Stimulated activated effector memory CD8-positive, alpha-beta T cell treated with anti-CD3 and anti-CD28 coated beads, Interleukin-12 subunit alpha, Interleukin-12 subunit beta, amount 100 ng/mL, for 72 hours (primary cell): ENCODE data around the gene ERVK3-1.
"Not testable (repeated sequence)": the region's sequence is repeated elsewhere in the genome, so short reads cannot be mapped to it uniquely, and the experiment has no call there.

Experiments used
- ATAC-seq: fragments of 150-1000 bp; cut with Tn5 transposase; 2 replicates; pipeline ENCODE4 v1.10.0; 2021
- DNase-seq, 2 donors: peaks; one replicate each; pipeline ENCODE4 v3.0.0; 2021 to 2022; ENCODE audit warnings: low spot score in 2 of 2
- H3K27ac Mint-ChIP-seq: one replicate; pipeline ENCODE4 v1.8.0; 2022; ENCODE audit warnings: mild to moderate bottlenecking, mixed read lengths
- H3K36me3 Mint-ChIP-seq: one replicate; pipeline ENCODE4 v1.8.0; 2022; ENCODE audit warnings: mild to moderate bottlenecking, mixed read lengths
- H3K4me1 Mint-ChIP-seq: one replicate; pipeline ENCODE4 v1.8.0; 2022; ENCODE audit warnings: mixed read lengths
- H3K4me3 Mint-ChIP-seq: one replicate; pipeline ENCODE4 v1.8.0; 2022; ENCODE audit warnings: mild to moderate bottlenecking, mixed read lengths
- H3K9me3 Mint-ChIP-seq: one replicate; pipeline ENCODE4 v1.8.0; 2022; ENCODE audit warnings: mixed read lengths

ERVK3-1 gene

DNA sequence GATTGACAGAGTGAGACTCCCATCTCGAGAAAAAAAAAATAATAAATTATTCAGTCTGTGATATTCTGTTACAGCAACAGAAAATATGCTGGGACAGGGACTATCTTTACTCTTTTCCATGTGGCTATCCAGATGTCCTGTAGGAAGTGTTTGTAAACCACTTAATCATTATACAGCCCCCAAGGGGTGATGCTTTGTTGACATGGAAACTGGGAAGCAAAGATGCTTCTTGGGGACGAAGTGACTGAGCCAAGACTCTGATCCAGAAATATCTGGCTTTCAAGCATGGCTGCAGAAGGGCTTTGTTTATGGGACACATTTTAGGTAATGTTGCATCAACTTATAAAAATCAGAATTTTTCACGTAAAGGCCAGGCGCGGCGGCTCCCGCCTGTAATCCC is 21.0 kb upstream of the ERVK3-1 start:
- Mint-ChIP-seq H3K36me3 (peaks cover 73% of the 10 kb centered on the region), H3K9me3 (no peaks in the 10 kb centered on the region), H3K4me1 (peaks cover 26% of the 10 kb centered on the region), H3K27ac (no peak overlapping the region), H3K4me3 (no peak overlapping the region)
- ATAC-seq (no peak), DNase-seq (no peak)

DNA sequence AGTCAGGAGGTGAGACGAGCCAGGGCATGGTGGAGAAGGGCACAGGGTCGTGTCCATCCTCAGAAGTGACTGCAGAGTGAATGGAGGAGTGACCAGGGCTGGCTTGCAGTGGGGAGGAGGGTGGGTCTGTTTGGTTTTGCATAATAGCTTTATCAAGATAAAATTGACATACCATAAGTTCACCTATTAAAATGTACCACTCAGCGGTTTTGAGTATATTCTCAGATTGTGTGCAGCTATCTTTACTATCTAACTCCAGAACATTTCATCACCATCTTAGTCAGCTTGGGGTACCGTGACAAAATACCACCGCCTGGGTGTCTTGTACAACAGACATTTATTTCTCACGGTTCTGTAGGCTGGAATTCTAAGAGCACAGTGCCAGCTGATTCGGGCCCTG is 13.2 kb upstream of the ERVK3-1 start:
- H3K36me3 Mint-ChIP-seq = peaks cover 73% of the 10 kb centered on the region
- H3K4me3 Mint-ChIP-seq = no peak overlapping the region
- ATAC-seq (no peak), DNase-seq (no peak)
- no peaks in the 10 kb centered on the region for H3K4me1 Mint-ChIP-seq
- no peak overlapping the region for H3K27ac Mint-ChIP-seq
- peaks cover 8% of the 10 kb centered on the region for H3K9me3 Mint-ChIP-seq

DNA sequence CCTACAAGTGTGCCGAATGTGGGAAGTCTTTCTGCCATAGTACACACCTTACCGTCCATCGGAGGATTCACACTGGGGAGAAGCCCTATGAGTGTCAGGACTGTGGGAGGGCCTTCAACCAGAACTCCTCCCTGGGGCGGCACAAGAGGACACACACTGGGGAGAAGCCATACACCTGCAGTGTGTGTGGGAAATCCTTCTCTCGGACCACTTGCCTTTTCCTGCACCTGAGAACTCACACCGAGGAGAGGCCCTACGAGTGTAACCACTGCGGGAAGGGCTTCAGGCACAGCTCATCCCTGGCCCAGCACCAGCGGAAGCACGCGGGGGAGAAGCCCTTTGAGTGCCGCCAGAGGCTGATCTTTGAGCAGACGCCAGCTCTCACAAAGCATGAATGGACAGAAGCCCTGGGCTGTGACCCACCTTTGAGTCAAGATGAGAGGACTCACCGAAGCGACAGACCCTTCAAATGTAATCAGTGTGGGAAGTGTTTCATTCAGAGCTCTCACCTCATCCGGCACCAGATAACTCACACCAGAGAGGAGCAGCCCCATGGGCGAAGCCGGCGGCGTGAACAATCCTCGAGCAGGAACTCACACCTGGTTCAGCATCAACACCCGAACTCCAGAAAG is 10.3 kb upstream of the ERVK3-1 start:
- Mint-ChIP-seq H3K4me3 (no peak overlapping the region), H3K4me1 (no peaks in the 10 kb centered on the region), H3K27ac (no peak overlapping the region), H3K9me3 (peaks cover 8% of the 10 kb centered on the region), H3K36me3 (peaks cover 43% of the 10 kb centered on the region)
- ATAC-seq = no peak
- no peak for DNase-seq

DNA sequence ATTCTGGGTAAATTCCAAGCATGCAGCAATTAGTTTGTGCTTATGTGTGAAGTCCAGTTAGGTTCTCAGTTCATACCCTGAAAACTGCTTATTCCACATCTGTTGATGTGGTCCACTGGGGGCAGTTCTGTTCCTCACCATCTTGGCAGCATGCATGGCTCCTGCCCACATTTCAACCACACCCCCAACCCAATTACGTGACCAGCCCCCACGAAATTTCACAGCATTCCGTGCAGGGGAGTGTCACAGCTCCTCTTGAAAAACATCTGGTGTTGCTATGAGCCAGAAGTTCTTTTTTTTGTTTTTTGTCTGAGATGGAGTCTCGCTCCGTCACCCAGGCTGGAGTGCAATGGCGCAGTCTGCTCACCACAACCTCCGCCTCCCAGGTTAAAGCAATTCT is 9.1 kb upstream of the ERVK3-1 start:
- peaks cover 8% of the 10 kb centered on the region for H3K9me3 Mint-ChIP-seq

DNA sequence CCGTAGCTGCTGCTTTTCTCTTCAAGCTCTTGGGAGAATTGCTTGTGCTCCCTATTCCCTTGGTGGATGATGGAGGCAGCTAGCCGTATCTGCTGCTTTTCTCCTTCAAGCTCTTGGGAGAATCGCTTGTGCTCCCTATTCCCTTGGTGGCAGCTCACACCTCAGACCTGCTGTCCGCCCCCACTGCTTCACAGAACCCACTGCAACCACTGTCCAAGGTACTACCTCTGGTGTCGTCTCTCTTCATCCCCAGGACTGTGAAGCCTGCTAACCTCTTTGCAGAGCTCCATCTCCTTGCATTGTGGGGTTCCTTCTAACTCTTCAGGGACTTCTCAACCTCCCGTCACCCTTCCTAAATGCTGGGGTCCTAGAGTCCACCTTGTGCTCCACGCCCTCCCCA is 4.6 kb upstream of the ERVK3-1 start:
- DNase-seq = no peak
- no peak for ATAC-seq
- Mint-ChIP-seq H3K4me3 (no peak overlapping the region), H3K4me1 (peaks cover 19% of the 10 kb centered on the region), H3K9me3 (no peaks in the 10 kb centered on the region), H3K36me3 (peaks cover 15% of the 10 kb centered on the region), H3K27ac (no peak overlapping the region)

More for the DNA sequence above, 9.1 kb upstream of the ERVK3-1 start:
- no peak overlapping the region for H3K4me3 Mint-ChIP-seq
- no peak for ATAC-seq
- no peak for DNase-seq
- H3K27ac Mint-ChIP-seq = no peak overlapping the region
- H3K4me1 Mint-ChIP-seq = peaks cover 4% of the 10 kb centered on the region
- peaks cover 35% of the 10 kb centered on the region for H3K36me3 Mint-ChIP-seq

DNA sequence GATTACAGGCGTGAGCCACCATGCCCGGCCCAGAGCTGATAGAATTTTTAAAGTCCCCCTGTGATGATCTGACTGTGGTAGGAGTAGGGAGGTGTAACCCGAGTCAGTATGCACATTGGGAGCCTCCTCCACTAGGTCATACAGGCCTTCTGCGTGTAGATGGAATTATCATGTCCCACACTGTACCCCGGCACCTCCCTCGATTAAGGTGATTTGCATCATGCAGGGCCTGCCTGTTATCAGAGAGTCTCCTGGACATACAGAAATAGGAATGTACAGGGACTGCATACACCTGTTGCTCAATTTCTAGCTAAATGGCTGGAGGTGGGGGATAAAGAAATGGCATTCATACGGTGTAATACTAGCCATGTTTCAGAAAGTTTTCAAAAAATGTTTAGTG is 922 bp upstream of the ERVK3-1 start:
- peak overlapping the region; percentile 98 for H3K27ac Mint-ChIP-seq
- peaks cover 51% of the 10 kb centered on the region for H3K36me3 Mint-ChIP-seq
- no peaks in the 10 kb centered on the region for H3K9me3 Mint-ChIP-seq
- ATAC-seq = no peak
- no peak for DNase-seq
- H3K4me3 Mint-ChIP-seq = peak overlapping the region; percentile 98
- peaks cover 46% of the 10 kb centered on the region for H3K4me1 Mint-ChIP-seq

DNA sequence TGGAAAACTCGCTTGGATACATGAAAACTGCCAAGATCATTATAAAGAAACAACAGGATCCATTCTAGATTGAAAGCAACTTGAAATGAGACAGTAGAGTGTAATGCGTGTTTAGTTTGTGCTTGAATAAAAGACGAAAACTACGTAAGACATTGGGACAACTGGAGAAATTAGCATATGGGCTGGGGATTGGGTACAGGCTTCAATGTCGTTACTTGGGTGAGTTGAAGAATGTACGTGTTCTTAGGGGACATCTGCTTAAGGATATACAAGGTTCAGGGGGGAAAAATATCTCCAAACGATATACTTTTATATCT is 471 bp upstream of the ERVK3-1 start:
- Mint-ChIP-seq H3K4me3 (peak overlapping the region; percentile 98), H3K27ac (peak overlapping the region; percentile 98), H3K4me1 (peaks cover 50% of the 10 kb centered on the region), H3K9me3 (no peaks in the 10 kb centered on the region), H3K36me3 (peaks cover 56% of the 10 kb centered on the region)
- ATAC-seq = no peak
- no peak for DNase-seq

DNA sequence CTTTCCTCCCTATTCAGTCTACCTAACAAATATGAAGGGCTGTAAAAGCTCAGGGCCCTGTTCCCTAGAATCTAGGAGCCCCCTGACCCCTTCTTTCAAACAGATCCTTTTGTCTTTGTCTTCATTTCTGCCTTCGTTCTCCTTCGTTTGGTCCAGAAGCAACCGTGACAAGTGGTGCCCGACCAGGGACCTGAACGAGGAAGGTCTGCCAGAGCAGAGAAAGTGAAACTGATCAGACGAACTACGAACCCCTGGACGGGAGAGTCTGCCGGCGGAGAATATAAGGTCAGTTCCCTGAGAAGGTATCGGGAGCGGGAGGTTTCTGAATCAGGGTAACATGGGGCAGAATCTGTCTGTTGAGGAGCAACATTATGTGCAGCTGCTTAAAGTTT is 751 bp downstream of the ERVK3-1 start:
- Mint-ChIP-seq H3K27ac (peak overlapping the region; percentile 98), H3K4me3 (peak overlapping the region; percentile 98), H3K36me3 (peaks cover 62% of the 10 kb centered on the region), H3K4me1 (peaks cover 54% of the 10 kb centered on the region), H3K9me3 (no peaks in the 10 kb centered on the region)
- peak in 1 of 2 donors; percentile 52 for DNase-seq
- ATAC-seq = no peak

DNA sequence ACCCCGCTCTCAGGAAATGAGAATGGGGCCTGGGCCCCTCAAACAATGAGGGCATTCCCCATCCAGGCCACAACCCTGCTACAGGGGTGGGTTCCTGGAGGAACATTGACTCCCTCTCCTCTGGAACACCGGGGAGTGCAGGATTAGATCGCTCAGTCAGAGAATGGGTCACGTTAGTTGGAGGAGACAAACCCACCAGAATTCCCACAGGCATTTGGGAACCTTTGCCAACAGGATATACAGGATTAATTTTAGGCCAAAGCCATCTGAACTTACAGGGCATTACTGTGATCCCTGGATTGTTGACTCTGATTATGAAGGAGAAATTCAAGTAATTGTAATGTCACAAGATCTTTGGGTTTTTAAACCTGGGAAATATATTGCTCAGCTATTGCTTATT is 2.6 kb downstream of the ERVK3-1 start:
- peaks cover 50% of the 10 kb centered on the region for H3K4me1 Mint-ChIP-seq
- no peak overlapping the region for H3K4me3 Mint-ChIP-seq
- no peak for DNase-seq
- H3K27ac Mint-ChIP-seq = no peak overlapping the region
- no peak for ATAC-seq
- peaks cover 77% of the 10 kb centered on the region for H3K36me3 Mint-ChIP-seq
- H3K9me3 Mint-ChIP-seq = no peaks in the 10 kb centered on the region

DNA sequence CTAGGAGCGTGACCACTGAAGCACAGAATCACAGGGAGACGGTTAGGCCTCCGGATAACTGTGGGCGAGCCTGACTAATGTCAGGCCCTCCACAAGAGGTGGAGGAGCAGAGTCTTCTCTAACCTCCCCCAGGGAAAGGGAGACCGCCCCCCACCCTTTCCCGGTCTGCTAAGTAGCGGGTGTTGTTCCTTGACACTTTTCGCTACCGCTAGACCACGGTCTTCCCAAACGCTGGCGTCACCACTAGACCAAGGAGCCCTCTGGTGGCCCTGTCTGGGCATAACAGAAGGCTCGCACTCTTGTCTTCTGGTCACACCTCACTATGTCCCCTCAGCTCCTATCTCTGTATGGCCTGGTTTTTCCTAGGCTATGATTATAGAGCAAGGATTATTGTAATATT is 5.5 kb downstream of the ERVK3-1 start:
- not testable (repeated sequence) for H3K4me3 Mint-ChIP-seq, H3K9me3 Mint-ChIP-seq, ATAC-seq

DNA sequence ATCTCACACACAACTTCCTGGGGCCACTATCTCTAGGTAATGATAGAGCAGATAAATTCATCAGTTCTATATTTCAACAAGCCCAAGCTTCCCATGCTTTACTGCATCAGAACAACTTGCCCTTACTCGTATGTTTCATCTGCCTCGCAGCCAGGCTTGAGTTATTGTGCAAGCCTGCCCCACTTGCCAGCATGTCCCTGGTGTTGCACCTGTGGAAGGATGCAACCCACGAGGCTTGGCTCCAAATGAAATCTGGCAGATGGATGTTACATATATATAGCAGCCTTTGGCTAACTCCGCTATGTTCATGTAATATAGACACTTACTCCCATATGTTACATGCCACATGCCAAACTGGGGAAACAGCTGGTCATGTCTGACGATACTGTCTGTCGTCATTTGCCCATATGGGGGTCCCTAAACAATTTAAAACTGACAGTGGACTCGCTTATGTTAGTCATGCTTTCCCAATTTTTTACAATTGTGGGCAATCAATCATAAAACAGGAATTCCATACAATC is 6.2 kb downstream of the ERVK3-1 start:
- Mint-ChIP-seq H3K4me3 (no peak overlapping the region), H3K9me3 (no peaks in the 10 kb centered on the region), H3K4me1 (peaks cover 30% of the 10 kb centered on the region), H3K36me3 (peaks cover 96% of the 10 kb centered on the region), H3K27ac (no peak overlapping the region)
- ATAC-seq (no peak), DNase-seq (no peak)

More for the DNA sequence above, 5.5 kb downstream of the ERVK3-1 start:
- peaks cover 37% of the 10 kb centered on the region for H3K4me1 Mint-ChIP-seq
- H3K27ac Mint-ChIP-seq, DNase-seq: not testable (repeated sequence)
- H3K36me3 Mint-ChIP-seq = peaks cover 96% of the 10 kb centered on the region

DNA sequence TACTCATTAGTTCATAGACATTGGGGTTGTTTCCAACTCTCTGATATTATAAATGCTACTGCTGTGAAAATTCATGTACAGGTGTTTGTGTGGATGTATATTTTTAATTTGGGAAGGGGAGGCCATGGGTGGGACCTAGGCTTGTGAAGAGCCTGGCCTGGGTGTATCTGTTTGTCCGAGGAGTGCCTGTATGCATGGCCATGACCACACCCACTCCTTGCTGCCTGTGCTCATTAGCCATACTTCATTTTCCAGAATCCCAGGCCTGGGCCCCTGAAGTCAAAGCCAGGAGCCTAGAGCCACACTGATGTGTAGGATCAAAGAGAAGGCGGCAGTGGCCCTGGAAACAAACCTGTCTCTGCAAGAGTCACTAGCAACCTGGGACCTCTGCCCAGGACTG is 10.4 kb downstream of the ERVK3-1 start:
- Mint-ChIP-seq H3K4me3 (no peak overlapping the region), H3K27ac (no peak overlapping the region), H3K36me3 (peaks cover 56% of the 10 kb centered on the region), H3K9me3 (no peaks in the 10 kb centered on the region), H3K4me1 (no peaks in the 10 kb centered on the region)
- no peak for ATAC-seq
- DNase-seq = no peak

DNA sequence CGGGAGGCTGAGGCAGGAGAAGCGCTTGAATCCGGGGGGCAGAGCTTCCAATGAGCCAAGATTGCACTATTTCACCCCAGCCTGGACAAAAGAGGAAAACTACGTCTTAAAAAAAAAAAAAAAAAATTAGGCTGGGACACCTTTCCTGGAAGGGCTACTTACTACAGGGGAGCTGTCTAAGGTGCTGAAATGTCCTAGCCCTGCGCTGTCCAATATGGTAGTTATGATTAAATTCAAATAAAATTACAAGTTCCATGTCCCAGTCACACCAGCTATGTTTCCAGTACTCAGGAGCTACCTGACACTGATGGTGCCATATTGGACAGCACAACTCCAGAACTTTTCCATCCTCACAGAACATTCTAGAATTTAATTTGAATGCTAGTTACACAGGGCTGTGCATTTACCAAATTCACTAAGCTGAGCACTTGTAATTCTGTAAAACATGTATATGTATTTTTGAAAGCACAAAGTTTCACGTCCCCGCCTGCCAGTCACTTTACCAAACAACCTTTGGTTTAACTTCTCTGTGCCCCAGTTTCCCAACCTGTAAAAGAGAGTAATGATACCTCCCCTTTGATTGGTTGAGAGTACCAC is 12.4 kb downstream of the ERVK3-1 start:
- no peaks in the 10 kb centered on the region for H3K9me3 Mint-ChIP-seq
- no peaks in the 10 kb centered on the region for H3K4me1 Mint-ChIP-seq
- DNase-seq (no peak), ATAC-seq (no peak)
- peaks cover 38% of the 10 kb centered on the region for H3K36me3 Mint-ChIP-seq
- no peak overlapping the region for H3K27ac Mint-ChIP-seq
- no peak overlapping the region for H3K4me3 Mint-ChIP-seq

DNA sequence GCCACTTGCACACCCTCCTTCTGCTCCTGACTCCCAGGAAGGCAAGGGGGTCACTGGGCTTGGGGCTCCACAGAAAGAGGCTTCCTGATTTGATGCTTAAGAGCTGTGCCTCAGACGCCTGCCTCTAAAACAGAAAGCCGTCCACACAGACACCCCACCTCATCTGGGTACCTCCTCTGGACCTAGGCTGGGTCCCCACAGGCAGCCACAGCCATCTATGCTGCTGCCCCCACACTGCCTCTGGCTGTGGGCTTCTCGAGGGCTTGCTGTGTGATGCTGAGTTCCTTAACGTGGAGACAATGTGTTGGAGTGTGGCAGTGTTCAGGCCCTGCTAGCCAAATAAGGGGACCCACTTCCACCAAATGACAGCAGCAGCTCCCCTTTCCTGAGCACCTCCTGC is 13.1 kb downstream of the ERVK3-1 start:
- H3K9me3 Mint-ChIP-seq = no peaks in the 10 kb centered on the region
- H3K4me3 Mint-ChIP-seq = no peak overlapping the region
- DNase-seq = no peak
- peaks cover 31% of the 10 kb centered on the region for H3K36me3 Mint-ChIP-seq
- H3K4me1 Mint-ChIP-seq = no peaks in the 10 kb centered on the region
- no peak overlapping the region for H3K27ac Mint-ChIP-seq
- no peak for ATAC-seq

DNA sequence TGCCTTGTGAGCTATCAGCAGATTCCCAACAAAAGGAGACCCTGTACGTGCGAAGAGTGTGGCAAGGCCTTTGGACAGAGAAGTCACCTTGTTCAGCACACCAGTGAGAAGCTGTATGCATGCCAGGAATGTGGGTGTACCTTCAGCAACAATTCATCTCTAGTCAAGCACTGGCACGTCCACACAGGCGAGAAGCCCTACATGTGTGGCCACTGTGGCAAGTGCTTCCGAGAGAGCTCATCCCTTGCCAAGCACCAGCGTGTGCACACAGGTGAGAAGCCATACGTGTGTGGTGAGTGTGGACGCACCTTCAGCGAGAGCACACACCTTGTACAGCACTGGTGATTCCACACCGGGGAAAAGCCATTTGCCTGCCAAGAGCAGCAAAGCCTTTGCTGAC is 14.1 kb downstream of the ERVK3-1 start:
- ATAC-seq (no peak), DNase-seq (no peak)
- Mint-ChIP-seq H3K4me3 (no peak overlapping the region), H3K36me3 (peaks cover 22% of the 10 kb centered on the region), H3K9me3 (no peaks in the 10 kb centered on the region), H3K27ac (no peak overlapping the region), H3K4me1 (no peaks in the 10 kb centered on the region)

DNA sequence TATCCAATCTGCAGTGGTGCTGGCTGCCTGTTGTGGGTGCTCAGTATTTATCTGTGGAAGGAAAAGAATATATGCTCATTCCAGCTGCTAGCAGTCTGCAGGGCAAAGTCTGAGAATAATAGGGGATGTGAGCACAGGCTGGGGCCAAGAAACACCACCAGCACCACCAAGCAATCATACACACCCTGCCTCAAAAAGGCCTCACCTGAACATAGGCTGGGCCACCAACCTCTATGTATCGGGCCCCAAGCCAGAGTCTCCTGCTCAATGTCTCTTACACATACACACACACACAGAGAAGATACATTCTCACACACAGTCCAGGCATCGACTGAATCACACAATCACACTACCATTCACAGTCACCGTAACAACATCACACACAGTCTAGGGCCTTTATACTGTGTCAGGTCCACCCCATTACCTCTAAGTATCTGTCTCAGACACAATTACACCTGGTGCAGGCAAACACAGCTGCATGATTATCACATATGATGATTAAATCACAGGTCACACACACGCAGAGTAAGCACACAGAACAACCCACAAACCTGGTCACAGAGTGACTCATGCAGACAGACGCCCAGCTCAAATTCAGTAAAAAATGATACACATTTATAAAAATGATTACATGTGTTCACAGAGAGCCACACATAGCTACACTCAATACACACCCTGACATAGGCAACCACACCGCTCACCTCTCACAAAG is 20.3 kb downstream of the ERVK3-1 start:
- H3K27ac Mint-ChIP-seq = no peak overlapping the region
- no peak for ATAC-seq

More for the DNA sequence above, 20.3 kb downstream of the ERVK3-1 start:
- Mint-ChIP-seq H3K4me3 (no peak overlapping the region), H3K9me3 (no peaks in the 10 kb centered on the region), H3K4me1 (no peaks in the 10 kb centered on the region), H3K36me3 (no peaks in the 10 kb centered on the region)
- no peak for DNase-seq
